HepG2 (cell line): ENCODE measurements around the gene MAGI1. TPM values are rescaled to one million over a fixed set of nuclear protein-coding genes. Genes with fewer than 3 reads are reported as not detected.
A peak's percentile ranks its signal among the peaks of the same experiment; 100 is the strongest.

Experiments
- AHR ChIP-seq: IDR thresholded peaks from 2 replicates; pipeline ENCODE4 v1.6.1; 2018; ENCODE audit warnings: missing genetic modification reagents, missing compliant biosample characterization
- ESRRA ChIP-seq: sonication (generic); formaldehyde crosslinking; IDR thresholded peaks from 2 replicates; pipeline ENCODE4 v1.5.1; 2020; ENCODE audit warnings: mild to moderate bottlenecking, low read depth, missing genetic modification reagents
- FOSL1 ChIP-seq: sonication (generic); formaldehyde crosslinking; IDR thresholded peaks from 2 replicates; pipeline ENCODE4 v1.9.0; 2021; ENCODE audit warnings: missing genetic modification reagents, borderline replicate concordance
- HDAC2 ChIP-seq: sonication (generic); formaldehyde crosslinking; IDR thresholded peaks from 2 replicates; pipeline ENCODE4 v1.4.0; 2020; ENCODE audit warnings: missing genetic modification reagents
- HNRNPK ChIP-seq: fragments of 200-400 bp; formaldehyde crosslinking; IDR thresholded peaks from 2 replicates; pipeline ENCODE4 v1.6.1; 2018; ENCODE audit warnings: low read length, low read depth, moderate library complexity, mild to moderate bottlenecking; ENCODE audit not compliant: poor library complexity, severe bottlenecking
- IKZF4 ChIP-seq: sonication (generic); formaldehyde crosslinking; IDR thresholded peaks from 2 replicates; pipeline ENCODE4 v1.5.1; 2020; ENCODE audit warnings: borderline replicate concordance, mild to moderate bottlenecking, low read depth, missing genetic modification reagents; ENCODE audit errors: not compliant biosample characterization
- KDM3A ChIP-seq: IDR thresholded peaks from 2 replicates; pipeline ENCODE4 v1.6.1; 2018; ENCODE audit warnings: low read depth, missing compliant biosample characterization
- MTF2 ChIP-seq: sonication (generic); formaldehyde crosslinking; IDR thresholded peaks from 2 replicates; pipeline ENCODE4 v1.5.0; 2020; ENCODE audit warnings: missing genetic modification reagents, borderline replicate concordance
- NR2F1 ChIP-seq, 2 experiments: fragments of 450-650 bp in 1 of 2; formaldehyde crosslinking in 1 of 2; IDR thresholded peaks; 2 replicates each; pipeline versions ENCODE4 v1.5.0 to v1.6.1; 2016 to 2020; ENCODE audit warnings: mild to moderate bottlenecking in 1 of 2, missing compliant biosample characterization in 1 of 2, missing genetic modification reagents in 1 of 2, moderate library complexity in 1 of 2
- PAXIP1 ChIP-seq: sonication (generic); formaldehyde crosslinking; conservative IDR thresholded peaks from 2 replicates; pipeline ENCODE4 v1.4.0; 2020; ENCODE audit warnings: mild to moderate bottlenecking, missing genetic modification reagents, moderate library complexity
- PREB ChIP-seq: sonication (generic); formaldehyde crosslinking; IDR thresholded peaks from 2 replicates; pipeline ENCODE4 v1.4.0; 2020; ENCODE audit warnings: missing genetic modification reagents
- RBFOX2 ChIP-seq: fragments of 200-400 bp; formaldehyde crosslinking; IDR thresholded peaks from 2 replicates; pipeline ENCODE4 v1.6.1; 2017; ENCODE audit warnings: low read depth, mild to moderate bottlenecking, low read length
- RFXAP ChIP-seq: sonication (generic); formaldehyde crosslinking; IDR thresholded peaks from 2 replicates; pipeline ENCODE4 v1.4.0; 2020; ENCODE audit warnings: missing genetic modification reagents, borderline replicate concordance
- SALL1 ChIP-seq: sonication (generic); formaldehyde crosslinking; IDR thresholded peaks from 2 replicates; pipeline ENCODE4 v1.8.0; 2022; ENCODE audit warnings: mild to moderate bottlenecking, missing genetic modification reagents
- SMAD1 ChIP-seq: sonication (generic); formaldehyde crosslinking; IDR thresholded peaks from 2 replicates; pipeline ENCODE4 v1.4.0; 2020; ENCODE audit warnings: missing genetic modification reagents, low read depth, mild to moderate bottlenecking, borderline replicate concordance
- TP53 ChIP-seq: sonication (generic); formaldehyde crosslinking; conservative IDR thresholded peaks from 2 replicates; pipeline ENCODE4 v1.4.0; 2020; ENCODE audit warnings: missing genetic modification reagents
- YY1 ChIP-seq: IDR thresholded peaks from 2 replicates; pipeline ENCODE4 v1.6.1; 2011; ENCODE audit warnings: low read length, low read depth, moderate library complexity, mild to moderate bottlenecking; ENCODE audit not compliant: insufficient read depth, insufficient replicate concordance
- ZNF605 ChIP-seq: sonication (generic); formaldehyde crosslinking; IDR thresholded peaks from 2 replicates; pipeline ENCODE4 v1.8.0; 2022; ENCODE audit warnings: mild to moderate bottlenecking, missing genetic modification reagents
- ZNF615 ChIP-seq: sonication (generic); formaldehyde crosslinking; IDR thresholded peaks from 2 replicates; pipeline ENCODE4 v1.5.0; 2020; ENCODE audit warnings: mild to moderate bottlenecking, missing genetic modification reagents, borderline replicate concordance
- polyA plus RNA-seq, 8 experiments: library from polyadenylated mRNA; depleted of rRNA in 3 of 8; stranded (reverse) in 7 of 8; unstranded in 1 of 8; fragments of >200 nt; fragmentation: Illumina TruSeq in 4 of 8; extraction: Trizol in 4 of 8; gene quantifications; 2 replicates each; pipeline versions ENCODE4 v1.2.1 to v1.2.3, GENCODE V29; 2011 to 2016; ENCODE audit warnings: low read depth in 4 of 8, missing spikeins in 1 of 8, mixed read lengths in 1 of 8; ENCODE audit not compliant: insufficient read depth in 1 of 8
- total RNA-seq, 5 experiments: library from RNA; depleted of rRNA; stranded (reverse); fragments of >200 nt; fragmentation: Illumina TruSeq; extraction: Trizol; gene quantifications; 2 replicates each; pipeline ENCODE4 v1.2.3, GENCODE V29; 2016; ENCODE audit warnings: low read depth in 1 of 5
- TF ChIP-seq, protein P1 (sequence below): sonication (generic); formaldehyde crosslinking; IDR thresholded peaks from 2 replicates; pipeline ENCODE4 v1.4.0; 2020; ENCODE audit warnings: missing genetic modification reagents, borderline replicate concordance

MAGI1 gene
- total and polyA plus RNA-seq, 2 of the 13 experiments (the other 11 are each of a cell fraction or from before 2014, with no cell fraction given), result 22.2 to 26.0 TPM

DNA sequence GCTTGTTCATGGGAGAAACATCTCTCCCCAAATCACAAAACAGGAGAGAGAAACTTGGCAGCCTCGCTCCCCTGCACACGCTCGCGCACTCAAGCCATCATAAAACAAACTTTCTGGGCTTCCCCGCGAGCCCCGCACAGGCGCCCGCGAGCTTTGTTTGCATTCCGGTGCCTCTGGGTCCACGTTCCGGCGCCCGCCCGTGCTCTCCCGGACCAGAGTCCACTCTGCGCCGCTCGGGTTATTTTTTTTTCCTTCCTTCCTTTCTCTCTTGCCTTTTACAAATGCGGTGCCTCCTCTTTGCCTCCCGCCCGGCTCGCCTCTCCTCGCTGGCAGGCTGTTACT, 363 bp downstream of the MAGI1 start (continued):
- TF ChIP-seq, protein P1, sequence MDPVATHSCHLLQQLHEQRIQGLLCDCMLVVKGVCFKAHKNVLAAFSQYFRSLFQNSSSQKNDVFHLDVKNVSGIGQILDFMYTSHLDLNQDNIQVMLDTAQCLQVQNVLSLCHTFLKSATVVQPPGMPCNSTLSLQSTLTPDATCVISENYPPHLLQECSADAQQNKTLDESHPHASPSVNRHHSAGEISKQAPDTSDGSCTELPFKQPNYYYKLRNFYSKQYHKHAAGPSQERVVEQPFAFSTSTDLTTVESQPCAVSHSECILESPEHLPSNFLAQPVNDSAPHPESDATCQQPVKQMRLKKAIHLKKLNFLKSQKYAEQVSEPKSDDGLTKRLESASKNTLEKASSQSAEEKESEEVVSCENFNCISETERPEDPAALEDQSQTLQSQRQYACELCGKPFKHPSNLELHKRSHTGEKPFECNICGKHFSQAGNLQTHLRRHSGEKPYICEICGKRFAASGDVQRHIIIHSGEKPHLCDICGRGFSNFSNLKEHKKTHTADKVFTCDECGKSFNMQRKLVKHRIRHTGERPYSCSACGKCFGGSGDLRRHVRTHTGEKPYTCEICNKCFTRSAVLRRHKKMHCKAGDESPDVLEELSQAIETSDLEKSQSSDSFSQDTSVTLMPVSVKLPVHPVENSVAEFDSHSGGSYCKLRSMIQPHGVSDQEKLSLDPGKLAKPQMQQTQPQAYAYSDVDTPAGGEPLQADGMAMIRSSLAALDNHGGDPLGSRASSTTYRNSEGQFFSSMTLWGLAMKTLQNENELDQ (CRISPR knock-in tag), result no peak
- TF ChIP-seq PREB, result no peak
- no peak for TF ChIP-seq ESRRA (CRISPR knock-in tag)
- peak; percentile 70 for TF ChIP-seq PAXIP1 (CRISPR knock-in tag)
- TF ChIP-seq KDM3A, result 0 out of 2 replicates have a peak, but pooled peaks have one; percentile 35
- peak; percentile 62; the same call in 1 of the 2 replicates for TF ChIP-seq HDAC2 (CRISPR knock-in tag)
- TF ChIP-seq YY1, result no peak
- no peak for TF ChIP-seq AHR (CRISPR knock-in tag)
- TF ChIP-seq HNRNPK, result no peak
- 0 out of 2 replicates have a peak, but pooled peaks have one; percentile 3 for TF ChIP-seq SALL1 (CRISPR knock-in tag)
- TF ChIP-seq RFXAP (CRISPR knock-in tag), result peak; percentile 31; the same call in 1 of the 2 replicates
- no peak for TF ChIP-seq MTF2 (CRISPR knock-in tag)
- peak; percentile 47; the same call in 1 of the 2 replicates for TF ChIP-seq RBFOX2
- no peak for TF ChIP-seq IKZF4 (CRISPR knock-in tag)
- no peak for TF ChIP-seq ZNF605 (CRISPR knock-in tag)
- no peak for TF ChIP-seq NR2F1 (CRISPR knock-in tag; IDR thresholded peaks at IDR 0.05)
- TF ChIP-seq ZNF615 (CRISPR knock-in tag), result no peak
- no peak for TF ChIP-seq SMAD1 (CRISPR knock-in tag)
- TF ChIP-seq FOSL1 (CRISPR knock-in tag), result no peak
- no peak for TF ChIP-seq TP53 (CRISPR knock-in tag)
